HEK293T (cell line): Measurements from ENCODE around the gene ACP4.
"Not testable (repeated sequence)": the region's sequence is repeated elsewhere in the genome, so short reads cannot be mapped to it uniquely, and the experiment has no call there.

Experiments
- ARNT ChIP-seq: fragments of 450-650 bp; IDR thresholded peaks from 2 replicates; pipeline ENCODE4 v1.6.1; 2017; ENCODE audit warnings: mild to moderate bottlenecking
- BHLHE40 ChIP-seq: fragments of 450-650 bp; IDR thresholded peaks from 2 replicates; pipeline ENCODE4 v1.6.1; 2016; ENCODE audit warnings: mild to moderate bottlenecking, moderate library complexity, borderline replicate concordance
- ELF4 ChIP-seq: fragments of 450-650 bp; IDR thresholded peaks from 2 replicates; pipeline ENCODE4 v1.6.1; 2017; ENCODE audit warnings: antibody characterized with exemption
- FOXA1 ChIP-seq: fragments of 450-650 bp; IDR thresholded peaks from 2 replicates; pipeline ENCODE4 v1.6.1; 2016; ENCODE audit warnings: mild to moderate bottlenecking
- FOXK2 ChIP-seq: fragments of 450-650 bp; IDR thresholded peaks from 2 replicates; pipeline ENCODE4 v1.6.1; 2016; ENCODE audit warnings: mild to moderate bottlenecking
- FOXM1 ChIP-seq: fragments of 450-650 bp; IDR thresholded peaks from 2 replicates; pipeline ENCODE4 v1.6.1; 2017; ENCODE audit warnings: mild to moderate bottlenecking, borderline replicate concordance
- HDGF ChIP-seq: fragments of 450-650 bp; IDR thresholded peaks from 2 replicates; pipeline ENCODE4 v1.6.1; 2017; ENCODE audit warnings: antibody characterized with exemption, borderline replicate concordance
- LEF1 ChIP-seq: fragments of 450-650 bp; IDR thresholded peaks from 2 replicates; pipeline ENCODE4 v1.6.1; 2017; ENCODE audit warnings: mild to moderate bottlenecking, borderline replicate concordance
- NFRKB ChIP-seq: fragments of 450-650 bp; IDR thresholded peaks from 2 replicates; pipeline ENCODE4 v1.6.1; 2016; ENCODE audit warnings: mild to moderate bottlenecking, moderate library complexity
- SP1 ChIP-seq: fragments of 450-650 bp; IDR thresholded peaks from 2 replicates; pipeline ENCODE4 v1.6.1; 2017
- SUZ12 ChIP-seq: fragments of 450-650 bp; IDR thresholded peaks from 2 replicates; pipeline ENCODE4 v1.6.1; 2016; ENCODE audit warnings: mild to moderate bottlenecking
- ZNF384 ChIP-seq: fragments of 450-650 bp; IDR thresholded peaks from 2 replicates; pipeline ENCODE4 v1.6.1; 2016

DNA sequence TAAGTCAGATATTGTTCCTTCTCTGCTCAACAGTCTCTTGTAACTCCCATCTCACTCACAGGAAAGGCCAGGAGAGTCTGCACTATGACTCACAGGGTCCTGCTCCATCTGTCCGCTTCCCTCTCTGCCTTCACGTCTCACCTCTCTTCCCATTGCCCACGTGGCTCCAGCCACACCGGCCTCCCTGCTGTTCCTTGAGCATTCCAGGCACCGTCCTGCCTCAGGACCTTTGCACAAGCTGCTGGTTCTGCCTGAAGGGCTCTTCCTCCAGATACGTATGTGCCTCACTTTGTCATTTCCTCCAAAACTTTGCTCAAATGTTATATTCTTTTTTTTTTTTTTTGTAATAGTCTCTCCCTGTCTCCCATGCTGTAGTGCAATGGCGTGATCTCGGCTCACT, 34.0 kb upstream of the ACP4 start:
- not testable (repeated sequence) for TF ChIP-seq BHLHE40, NFRKB, ELF4, ZNF384, HDGF, SP1, FOXK2, SUZ12, FOXM1, FOXA1, ARNT, LEF1
